NCI-H748 treated with DMSO at 0.1 percent for 48 hours (cell line): ENCODE results near the gene FES.
"Not testable (repeated sequence)": the region's sequence is repeated elsewhere in the genome, so short reads cannot be mapped to it uniquely, and the experiment has no call there.

Experiments used
- DNase-seq: peaks from one replicate; lab custom pipeline; 2025; lab: John Stamatoyannopoulos, UW

The FES gene

DNA sequence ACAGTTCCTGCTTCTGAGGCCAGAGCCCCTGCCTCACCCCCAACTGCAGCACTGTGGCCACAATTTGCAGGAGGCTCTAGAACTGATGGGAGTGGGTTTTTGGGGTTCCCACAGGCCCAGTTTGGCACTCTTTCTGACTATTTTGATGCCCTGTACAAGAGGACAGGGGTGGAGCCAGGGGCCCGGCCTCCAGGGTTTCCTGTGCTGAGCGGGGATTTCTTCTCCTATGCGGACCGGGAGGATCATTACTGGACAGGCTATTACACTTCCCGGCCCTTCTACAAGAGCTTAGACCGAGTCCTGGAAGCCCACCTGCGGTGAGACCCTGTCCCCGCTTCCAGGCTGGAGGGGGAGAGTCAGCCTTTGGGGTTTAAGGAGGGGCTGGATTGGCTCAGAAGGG is 25.7 kb downstream of the FES start:
- no peak for DNase-seq

DNA sequence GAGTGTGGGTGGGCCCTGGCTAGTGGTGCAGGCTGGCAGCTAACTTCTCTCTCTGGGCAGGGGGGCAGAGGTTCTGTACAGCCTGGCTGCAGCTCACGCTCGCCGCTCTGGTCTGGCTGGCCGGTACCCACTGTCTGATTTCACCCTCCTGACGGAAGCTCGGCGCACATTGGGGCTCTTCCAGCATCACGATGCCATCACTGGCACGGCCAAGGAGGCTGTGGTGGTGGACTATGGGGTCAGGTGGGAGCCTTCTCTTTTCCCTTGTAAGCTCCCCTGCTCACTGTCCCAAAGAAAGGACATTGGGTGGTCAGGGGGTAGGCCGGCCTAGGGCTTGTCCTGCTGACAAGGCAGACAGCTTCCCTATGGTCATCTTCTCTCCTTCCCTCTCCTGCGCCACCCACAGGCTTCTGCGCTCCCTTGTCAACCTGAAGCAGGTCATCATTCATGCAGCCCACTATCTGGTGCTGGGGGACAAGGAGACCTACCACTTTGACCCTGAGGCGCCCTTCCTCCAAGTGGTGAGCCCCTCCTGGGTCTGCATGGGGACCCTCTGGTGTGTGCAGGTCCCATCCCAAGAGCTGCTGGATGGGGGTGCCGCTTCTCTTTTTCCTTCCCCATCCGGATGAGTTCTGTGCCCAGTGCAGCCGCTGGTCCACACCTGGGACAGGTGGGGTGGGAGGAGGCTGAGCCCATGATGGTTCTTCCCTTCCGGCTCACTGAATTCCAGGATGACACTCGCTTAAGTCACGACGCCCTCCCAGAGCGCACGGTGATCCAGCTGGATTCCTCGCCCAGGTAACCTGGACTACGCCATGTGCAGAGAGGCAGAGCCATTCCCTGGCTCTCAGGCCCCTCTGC is 26.4 kb downstream of the FES start:
- no peak for DNase-seq

DNA sequence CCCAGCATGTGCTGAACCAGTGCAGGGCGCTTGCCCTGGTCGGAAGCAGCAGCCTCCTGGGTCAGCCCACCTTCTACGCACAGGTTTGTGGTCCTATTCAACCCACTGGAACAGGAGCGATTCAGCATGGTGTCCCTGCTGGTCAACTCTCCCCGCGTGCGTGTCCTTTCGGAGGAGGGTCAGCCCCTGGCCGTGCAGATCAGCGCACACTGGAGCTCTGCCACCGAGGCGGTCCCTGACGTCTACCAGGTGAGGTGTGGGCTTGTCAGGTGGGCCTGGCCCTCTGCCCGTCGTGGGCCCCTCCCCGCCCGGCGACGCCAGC is 27.0 kb downstream of the FES start:
- no peak for DNase-seq

DNA sequence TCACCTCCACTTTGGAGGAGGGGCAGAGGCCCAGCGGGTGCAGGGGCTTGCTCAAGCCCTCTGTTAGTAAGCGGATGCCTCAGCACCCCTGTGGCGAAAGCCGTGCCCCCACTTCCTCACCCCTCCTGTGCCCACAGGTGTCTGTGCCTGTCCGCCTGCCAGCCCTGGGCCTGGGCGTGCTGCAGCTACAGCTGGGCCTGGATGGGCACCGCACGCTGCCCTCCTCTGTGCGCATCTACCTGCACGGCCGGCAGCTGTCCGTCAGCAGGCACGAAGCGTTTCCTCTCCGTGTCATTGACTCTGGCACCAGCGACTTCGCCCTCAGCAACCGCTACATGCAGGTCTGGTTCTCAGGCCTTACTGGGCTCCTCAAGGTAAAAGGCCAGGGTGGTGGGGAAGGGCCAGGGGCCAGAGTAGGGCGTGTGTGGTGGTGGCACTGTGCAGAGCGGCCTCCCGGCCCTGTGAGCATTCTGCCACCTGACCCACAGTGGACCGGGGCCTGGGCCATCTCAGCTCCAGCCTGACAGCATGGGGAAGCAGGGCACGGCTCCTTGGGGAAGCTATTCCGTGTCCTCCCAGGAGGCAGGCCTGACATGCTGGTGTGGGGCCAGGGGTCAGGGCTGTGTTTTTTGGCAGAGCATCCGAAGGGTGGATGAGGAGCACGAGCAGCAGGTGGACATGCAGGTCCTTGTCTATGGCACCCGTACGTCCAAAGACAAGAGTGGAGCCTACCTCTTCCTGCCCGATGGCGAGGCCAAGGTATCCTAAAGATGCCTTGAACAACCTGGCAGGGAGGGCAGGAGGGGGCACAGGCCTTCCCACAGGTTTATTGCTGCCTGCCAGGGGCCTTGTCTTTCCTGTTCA is 27.8 kb downstream of the FES start:
- DNase-seq = no peak

DNA sequence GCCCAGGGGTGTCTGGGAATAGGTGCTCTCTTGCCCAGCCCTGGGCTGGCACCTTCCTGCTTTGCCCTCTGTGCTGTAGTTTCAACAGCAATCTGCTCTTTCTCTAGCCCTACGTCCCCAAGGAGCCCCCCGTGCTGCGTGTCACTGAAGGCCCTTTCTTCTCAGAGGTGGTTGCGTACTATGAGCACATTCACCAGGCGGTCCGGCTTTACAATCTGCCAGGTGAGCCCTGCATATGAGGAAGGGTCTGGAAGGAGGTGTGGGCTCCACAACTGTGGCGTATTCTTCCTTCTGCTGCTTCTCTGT is 28.4 kb downstream of the FES start:
- DNase-seq = no peak

DNA sequence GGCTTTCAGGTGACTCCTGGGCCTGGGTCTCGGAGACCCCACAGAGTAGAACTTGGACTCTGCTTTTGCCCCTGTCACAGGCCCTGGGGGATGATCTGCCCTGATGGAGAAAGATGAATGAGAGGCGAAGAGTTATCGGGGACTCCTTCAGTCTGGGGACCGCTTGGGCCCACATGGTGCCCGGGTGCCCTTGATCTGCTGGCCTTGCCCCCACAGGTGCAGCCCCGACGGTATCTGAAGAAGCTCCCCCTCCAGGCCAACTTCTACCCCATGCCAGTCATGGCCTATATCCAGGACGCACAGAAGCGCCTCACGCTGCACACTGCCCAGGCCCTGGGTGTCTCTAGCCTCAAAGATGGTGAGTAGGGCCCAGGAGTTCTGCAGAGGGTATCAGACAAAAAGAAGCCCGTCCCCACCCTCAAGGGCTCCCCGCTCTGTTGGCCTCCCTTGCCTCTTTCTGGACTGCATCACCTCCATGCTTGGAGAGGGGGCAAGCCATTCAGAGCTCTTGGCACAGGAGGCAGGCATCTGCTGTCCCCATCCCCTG is 29.2 kb downstream of the FES start:
- DNase-seq = no peak

DNA sequence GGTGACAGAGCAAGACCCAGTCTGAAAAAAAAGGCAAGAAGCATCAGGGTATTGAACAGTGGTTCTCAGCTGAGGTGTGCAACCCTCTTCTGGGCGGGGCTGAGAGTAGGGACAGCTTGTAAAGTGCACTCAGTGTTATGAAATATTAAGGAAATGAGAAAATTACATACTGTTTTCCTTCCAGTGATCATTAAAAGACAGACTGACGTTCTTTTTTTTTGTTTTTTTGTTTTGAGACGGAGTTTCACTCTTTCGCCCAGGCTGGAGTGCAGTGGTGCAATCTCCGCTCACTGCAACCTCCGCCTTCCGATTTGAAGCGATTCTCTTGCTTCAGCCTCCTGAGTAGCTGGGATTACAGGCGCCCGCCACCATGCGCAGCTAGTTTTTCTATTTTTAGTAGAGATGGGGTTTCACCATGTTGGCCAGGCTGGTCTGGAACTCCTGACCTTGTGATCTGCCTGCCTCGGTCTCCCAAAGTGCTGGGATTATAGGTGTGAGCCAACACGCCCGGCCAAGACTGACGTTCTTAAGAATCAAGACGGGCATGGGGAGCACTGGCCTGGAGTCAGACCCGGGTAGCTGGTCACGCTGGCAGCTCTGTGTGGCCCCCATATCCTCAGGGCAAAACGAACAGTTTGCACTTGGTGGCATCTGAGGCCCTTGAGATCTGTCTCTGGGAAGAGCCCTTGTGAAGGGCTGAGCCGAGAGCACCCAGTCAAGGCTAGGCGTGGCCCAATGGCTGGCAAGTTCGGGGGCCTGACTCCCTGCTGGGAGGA is 30.2 kb downstream of the FES start:
- DNase-seq = no peak

DNA sequence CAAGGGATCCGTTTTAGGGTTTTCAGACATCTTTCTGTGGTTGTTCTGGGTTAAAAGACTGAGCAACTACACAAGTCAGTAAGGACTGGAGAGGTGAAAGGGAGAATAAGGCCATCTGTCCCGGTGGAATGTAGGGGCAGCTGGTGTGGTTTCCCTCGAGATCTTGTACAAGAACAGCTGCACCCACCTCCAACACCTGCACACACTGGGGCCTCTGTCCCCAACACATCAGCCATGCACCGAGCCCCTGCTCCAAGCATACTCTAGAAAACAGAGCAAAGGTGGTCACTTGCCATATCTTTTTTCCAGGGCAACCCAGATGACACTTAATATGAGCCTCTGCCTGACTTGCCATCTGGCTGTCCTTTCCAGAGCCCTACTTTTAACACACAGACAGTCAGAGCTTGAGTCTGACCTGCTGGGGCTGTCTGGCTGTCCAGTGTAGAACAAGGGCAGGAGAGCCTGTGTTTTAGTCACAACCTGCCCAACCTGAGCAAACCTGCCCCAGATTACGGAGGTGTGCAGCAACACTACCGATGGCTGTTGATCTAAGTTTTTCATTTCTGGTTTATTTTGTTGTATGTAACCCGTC is 31.0 kb downstream of the FES start:
- no peak for DNase-seq

DNA sequence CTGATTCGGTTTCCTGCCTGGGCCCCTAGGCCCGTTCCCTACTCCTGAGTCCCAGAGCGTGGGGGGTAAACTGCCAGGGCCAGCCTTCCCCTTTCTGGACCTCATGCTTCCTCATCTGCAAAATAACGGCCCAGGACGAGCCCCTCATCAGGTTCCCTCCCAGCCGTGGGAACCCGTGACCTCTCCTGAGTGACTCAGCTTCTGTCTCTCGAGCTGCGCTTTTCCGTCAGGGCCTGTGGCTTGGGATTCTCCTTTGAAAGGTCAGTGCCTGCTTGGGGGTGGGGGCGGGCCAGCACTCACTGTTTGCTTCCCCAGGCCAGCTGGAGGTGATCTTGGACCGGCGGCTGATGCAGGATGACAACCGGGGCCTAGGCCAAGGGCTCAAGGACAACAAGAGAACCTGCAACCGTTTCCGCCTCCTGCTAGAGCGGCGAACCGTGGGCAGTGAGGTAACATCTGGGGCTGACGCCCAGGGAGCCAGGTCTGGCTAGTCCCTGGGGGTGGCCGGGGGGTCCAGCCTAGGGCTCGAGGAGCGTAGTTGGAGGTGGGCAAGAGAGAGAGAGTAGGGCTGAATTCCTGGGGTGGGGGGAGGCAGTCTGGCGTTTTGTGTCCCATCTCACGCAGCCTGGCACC is 31.6 kb downstream of the FES start:
- no peak for DNase-seq

DNA sequence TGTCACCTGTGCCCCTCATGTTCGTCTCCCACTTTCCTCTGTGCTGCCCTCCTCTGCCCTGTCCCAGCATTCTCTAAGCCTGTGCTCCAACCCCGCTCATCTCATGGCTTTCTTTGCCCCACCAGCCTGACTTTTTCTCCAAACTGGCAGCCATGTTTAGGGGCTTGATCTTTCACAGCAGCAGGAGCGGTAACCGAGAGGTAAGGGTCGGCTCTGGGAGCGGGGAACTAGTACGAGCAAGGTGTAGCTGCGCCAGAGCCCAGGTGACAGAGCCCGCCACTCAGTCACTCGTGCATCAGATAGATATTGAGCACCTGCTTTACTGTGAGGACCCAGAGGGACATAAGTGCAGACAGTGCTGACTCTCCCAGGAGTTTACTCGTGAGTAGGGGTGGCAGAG is 32.2 kb downstream of the FES start:
- no peak for DNase-seq

DNA sequence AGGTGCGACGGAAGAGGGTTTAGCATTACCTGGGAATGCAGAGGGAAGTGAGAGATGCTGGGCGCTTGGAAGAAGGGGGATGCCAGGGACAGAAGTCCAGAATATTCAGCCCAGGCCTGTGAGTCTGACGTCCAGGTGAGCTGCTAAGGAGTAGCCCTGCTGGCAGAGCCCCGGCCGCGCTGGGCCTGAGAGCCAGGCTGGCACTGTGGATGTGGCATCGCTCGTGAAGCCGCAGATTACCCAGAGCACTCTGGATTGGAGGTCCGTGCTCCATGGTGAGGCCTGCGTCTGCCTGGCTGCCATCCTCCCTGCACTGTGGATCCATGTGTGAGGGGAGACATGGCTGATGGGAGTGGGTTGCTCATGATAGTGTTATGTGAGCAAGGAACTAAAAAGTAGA is 33.3 kb downstream of the FES start:
- no peak for DNase-seq

DNA sequence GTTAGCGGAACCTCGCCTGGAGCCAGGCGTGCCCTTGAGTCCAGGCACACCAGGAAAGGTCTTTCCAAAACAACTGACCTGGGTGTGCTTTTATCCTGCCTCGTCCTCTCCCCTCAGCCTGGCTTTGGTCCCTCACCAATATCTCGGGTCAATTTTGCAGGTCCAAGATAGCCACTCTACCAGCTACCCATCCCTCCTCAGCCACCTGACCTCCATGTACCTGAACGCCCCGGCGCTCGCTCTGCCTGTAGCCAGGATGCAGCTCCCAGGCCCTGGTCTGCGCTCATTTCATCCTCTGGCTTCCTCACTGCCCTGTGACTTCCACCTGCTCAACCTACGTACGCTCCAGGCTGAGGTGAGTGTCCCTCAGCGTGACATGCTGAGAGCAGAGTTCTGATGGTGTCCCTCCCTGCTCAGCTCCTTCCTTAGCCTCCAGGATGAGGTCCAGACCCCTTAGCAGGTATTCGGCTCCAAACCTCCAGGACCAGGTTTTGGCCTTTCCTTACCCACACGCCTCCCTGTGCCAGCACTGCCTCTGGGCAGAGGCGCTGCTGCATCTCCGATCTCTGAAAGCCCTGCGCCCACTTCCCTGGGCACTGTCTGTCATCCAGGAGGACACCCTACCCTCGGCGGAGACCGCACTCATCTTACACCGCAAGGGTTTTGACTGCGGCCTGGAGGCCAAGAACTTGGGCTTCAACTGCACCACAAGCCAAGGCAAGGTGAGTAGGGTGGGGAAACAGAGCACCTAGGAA is 33.9 kb downstream of the FES start:
- DNase-seq = no peak

DNA sequence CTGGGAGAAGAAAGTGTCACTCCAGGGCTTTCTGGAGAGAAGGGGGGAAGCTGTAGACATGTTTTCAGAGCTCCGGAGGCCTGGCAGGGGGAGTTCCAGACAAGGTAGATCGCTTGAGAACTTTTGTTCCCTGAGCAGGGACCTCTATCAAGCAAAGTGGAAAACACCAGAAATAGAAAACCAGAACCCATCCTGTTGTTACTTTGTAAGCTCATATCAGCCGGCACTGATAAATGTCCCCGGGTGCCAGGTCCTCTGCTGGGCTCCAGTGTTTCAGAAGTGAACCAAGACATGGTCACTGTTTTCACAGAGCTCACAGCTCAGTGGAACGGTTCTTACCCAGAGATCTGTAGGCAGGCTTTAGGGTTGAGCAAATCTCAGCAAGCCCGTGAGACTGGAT is 34.5 kb downstream of the FES start:
- DNase-seq = no peak

DNA sequence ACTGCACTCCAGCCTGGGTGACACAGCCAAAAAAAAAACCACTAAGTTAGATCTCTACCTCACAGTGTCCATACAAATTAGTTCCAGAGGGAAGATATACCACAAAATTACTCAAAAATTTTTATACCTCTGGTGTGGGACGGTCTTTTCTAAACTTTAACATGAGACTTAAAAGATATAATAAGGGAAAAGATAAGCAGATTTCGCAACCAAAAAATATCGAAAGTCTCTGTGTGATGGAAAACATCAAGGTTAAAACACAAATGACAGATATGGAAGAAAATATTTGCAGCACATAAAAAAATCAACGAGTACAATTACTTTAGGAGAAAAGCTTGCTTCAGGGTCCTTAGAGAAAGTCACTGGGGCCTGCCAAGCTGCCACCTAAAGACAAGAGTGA is 37.6 kb downstream of the FES start:
- no peak for DNase-seq

DNA sequence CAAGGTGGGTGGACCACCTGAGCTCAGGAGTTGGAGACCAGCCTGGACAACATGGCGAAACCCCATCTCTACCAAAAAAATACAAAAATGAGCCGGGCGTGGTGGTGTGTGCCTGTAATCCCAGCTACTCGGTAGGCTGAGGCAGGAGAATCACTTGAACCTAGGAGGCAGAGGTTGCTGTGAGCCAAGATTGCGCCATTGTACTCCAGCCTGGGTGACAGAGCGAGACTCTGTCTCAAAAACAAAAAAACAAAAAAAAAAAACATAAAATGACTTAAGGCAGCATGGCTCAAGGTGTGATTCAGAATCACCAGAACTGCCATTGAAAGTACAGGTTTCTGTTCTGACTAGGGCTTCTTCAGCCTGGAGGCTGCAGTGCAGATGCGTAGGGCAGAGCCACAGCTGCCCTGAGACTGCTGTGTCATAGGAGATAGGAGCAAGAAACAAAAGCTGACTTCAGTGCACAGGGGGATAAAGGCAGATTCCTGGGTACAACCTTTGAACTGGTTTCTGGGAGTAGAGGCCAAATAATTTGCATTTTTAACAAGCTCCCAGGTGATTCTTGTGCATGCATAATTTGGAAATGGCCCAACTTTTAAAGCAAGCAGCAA is 38.5 kb downstream of the FES start:
- not testable (repeated sequence) for DNase-seq

DNA sequence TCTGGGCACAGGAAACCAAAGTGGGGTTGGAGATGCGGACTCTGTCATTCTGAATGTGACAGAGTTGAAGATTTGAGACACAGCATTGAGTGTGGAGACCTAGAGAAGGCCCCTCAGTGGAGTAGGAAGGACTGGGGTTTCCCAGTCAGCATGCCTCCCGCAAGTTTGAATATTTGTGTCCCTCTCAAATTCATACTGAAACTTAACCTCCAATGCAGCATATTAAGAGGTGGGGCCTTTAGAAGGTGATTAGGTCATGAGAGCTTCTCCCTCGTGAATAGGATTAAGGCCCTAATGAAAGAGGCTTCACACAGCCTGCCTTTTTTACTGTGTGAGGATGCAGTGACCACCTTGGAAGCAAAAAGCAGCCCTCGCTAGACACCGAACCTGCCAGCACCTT is 40.1 kb downstream of the FES start:
- no peak for DNase-seq

DNA sequence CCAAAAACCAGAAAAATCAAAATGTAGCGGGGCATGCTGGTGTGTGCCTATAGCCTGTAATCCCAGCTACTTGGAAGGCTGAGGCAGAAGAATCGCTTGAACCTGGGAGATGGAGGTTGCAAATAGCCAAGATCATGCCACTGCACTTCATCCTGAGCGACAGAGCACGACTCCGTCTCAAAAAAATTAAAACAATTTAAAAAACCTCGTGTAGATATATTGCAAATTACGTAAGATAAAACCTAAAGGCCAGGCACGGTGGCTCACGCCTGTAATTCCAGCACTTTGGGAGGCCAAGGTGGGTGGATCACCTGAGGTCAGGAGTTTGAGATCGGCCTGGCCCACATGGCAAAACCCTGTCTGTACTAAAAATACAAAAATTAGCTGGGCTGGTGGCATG is 42.5 kb downstream of the FES start:
- DNase-seq = not testable (repeated sequence)

DNA sequence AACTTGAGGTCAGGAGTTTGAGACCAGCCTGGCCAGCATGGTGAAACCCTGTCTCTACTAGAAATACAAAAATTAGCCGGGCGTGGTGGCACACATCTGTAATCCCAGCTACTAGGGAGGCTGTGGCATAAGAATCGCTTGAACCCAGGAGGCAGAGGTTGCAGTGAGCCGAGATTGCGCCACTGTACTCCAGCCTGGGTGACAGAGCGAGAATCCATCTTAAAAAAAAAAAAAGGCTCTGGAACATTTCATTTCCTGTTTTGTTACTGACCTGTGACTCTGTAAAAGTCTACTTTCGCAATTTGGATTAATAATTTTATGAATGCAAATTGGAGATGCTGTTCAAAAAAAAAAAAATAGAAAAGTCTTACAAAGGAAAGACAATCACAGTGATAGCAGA is 43.8 kb downstream of the FES start:
- not testable (repeated sequence) for DNase-seq

DNA sequence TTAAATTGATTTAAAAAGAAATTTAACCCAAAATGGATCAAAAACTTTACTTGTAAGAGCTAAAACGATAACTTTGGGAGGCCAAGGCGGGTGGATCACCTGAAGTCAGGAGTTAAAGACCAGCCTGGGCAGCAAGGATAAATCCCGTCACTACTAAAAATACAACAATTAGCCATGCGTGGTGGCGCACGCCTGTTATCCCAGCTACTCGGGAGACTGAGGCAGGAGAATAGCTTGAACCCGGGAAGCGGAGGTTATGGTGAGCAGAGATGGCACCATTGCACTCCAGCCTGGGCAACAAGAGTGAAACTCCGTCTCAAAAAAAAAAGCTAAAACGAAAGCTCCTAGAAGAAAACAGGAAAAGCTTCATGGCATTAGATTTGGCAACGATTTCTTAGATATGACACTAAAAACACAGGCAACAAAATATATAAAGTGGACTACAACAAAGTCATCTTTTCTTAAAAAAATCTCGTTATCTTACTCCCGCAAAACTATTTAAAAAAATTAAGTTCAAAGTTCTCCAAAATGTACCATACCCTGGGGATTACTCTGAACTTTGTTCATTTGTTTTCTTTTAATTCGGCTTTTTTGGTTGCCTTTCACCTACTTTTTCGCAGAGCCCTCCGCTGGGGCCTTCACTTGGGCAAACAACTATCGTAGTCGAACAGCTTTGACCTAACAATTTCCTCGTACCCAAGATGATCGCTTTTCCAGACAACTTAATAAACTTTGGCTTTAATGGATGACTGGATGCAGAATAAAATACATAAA is 45.1 kb downstream of the FES start:
- DNase-seq = no peak
